ENCODE results near the gene FSIP2.

Gene FSIP2

GRCh38 chr2:185875136-185875931 lies 136.7 kb downstream of the FSIP2 start:
- TF ChIP-seq FOXK2 (IDR thresholded peaks at IDR 0.05) (no peak), ZNF384 (IDR thresholded peaks at IDR 0.05) (no peak), ARNT (IDR thresholded peaks at IDR 0.05) (no peak), BHLHE40 (IDR thresholded peaks at IDR 0.05; ENCODE audit: borderline replicate concordance) (no peak), PKNOX1 (IDR thresholded peaks at IDR 0.05) (no peak), TARDBP (IDR thresholded peaks at IDR 0.05) (no peak), FOXA1 (IDR thresholded peaks at IDR 0.05) (no peak), L3MBTL2 (conservative IDR thresholded peaks at IDR 0.05) (no peak), HDGF (IDR thresholded peaks at IDR 0.05; ENCODE audit: borderline replicate concordance) (no peak), SUZ12 (IDR thresholded peaks at IDR 0.05) (no peak), SP1 (IDR thresholded peaks at IDR 0.05) (no peak), CTBP1 (IDR thresholded peaks at IDR 0.05; ENCODE audit: borderline replicate concordance) (no peak), FOXM1 (IDR thresholded peaks at IDR 0.05; ENCODE audit: borderline replicate concordance) (no peak), ELF4 (IDR thresholded peaks at IDR 0.05) (no peak), LEF1 (IDR thresholded peaks at IDR 0.05; ENCODE audit: borderline replicate concordance) (no peak), NFRKB (IDR thresholded peaks at IDR 0.05) (no peak)
- DNase-seq (ENCODE audit: extremely low spot score) = no peak
- ChIA-PET CTCF (no interaction called here), POLR2A (no interaction called here)

GRCh38 chr2:185876234-185876633 lies 137.6 kb downstream of the FSIP2 start:
- ChIA-PET POLR2A (no interaction called here), CTCF (no interaction called here)
- TF ChIP-seq BHLHE40 (IDR thresholded peaks at IDR 0.05; ENCODE audit: borderline replicate concordance) = no peak
- DNase-seq (ENCODE audit: extremely low spot score) = no peak

GRCh38 chr2:185880396-185880795 lies 141.8 kb downstream of the FSIP2 start:
- POLR2A ChIA-PET = no interaction called here
- CTCF ChIA-PET = no interaction called here
- DNase-seq (ENCODE audit: extremely low spot score) = no peak
- TF ChIP-seq HDGF (IDR thresholded peaks at IDR 0.05; ENCODE audit: borderline replicate concordance) = no peak
- no peak for TF ChIP-seq SUZ12 (IDR thresholded peaks at IDR 0.05)
- TF ChIP-seq ZNF384 (IDR thresholded peaks at IDR 0.05) = no peak
- TF ChIP-seq FOXA1 (IDR thresholded peaks at IDR 0.05) = no peak
- no peak for TF ChIP-seq L3MBTL2 (conservative IDR thresholded peaks at IDR 0.05)
- TF ChIP-seq LEF1 (IDR thresholded peaks at IDR 0.05; ENCODE audit: borderline replicate concordance) = no peak
- TF ChIP-seq ELF4 (IDR thresholded peaks at IDR 0.05) = no peak
- TF ChIP-seq BHLHE40 (IDR thresholded peaks at IDR 0.05; ENCODE audit: borderline replicate concordance) = no peak
- no peak for TF ChIP-seq TARDBP (IDR thresholded peaks at IDR 0.05)
- TF ChIP-seq ARNT (IDR thresholded peaks at IDR 0.05) = no peak
- no peak for TF ChIP-seq SP1 (IDR thresholded peaks at IDR 0.05)
- no peak for TF ChIP-seq FOXK2 (IDR thresholded peaks at IDR 0.05)
- TF ChIP-seq FOXM1 (IDR thresholded peaks at IDR 0.05; ENCODE audit: borderline replicate concordance) = no peak
- no peak for TF ChIP-seq NFRKB (IDR thresholded peaks at IDR 0.05)
- no peak for TF ChIP-seq CTBP1 (IDR thresholded peaks at IDR 0.05; ENCODE audit: borderline replicate concordance)
- no peak for TF ChIP-seq PKNOX1 (IDR thresholded peaks at IDR 0.05)

Measured in HEK293T (cell line).